ENCODE measurements around the gene GTPBP3. TPM values are rescaled to one million over a fixed set of nuclear protein-coding genes. Genes with fewer than 3 reads are reported as not detected.

GTPBP3 gene
- total RNA-seq, 1 experiment from 2014 or later, result 35.3 TPM

GRCh38 chr19:17329366-17330261, 7.7 kb upstream of the GTPBP3 start:
- intact Hi-C loops (cut with micrococcal nuclease; ENCODE audit: unreplicated experiment) (no loop called here), in situ Hi-C loops (cut with HindIII; ENCODE audit: low pct_unique_long_range_greater_than_20kb, low sequenced_read_pairs) (no loop called here)
- CTCF ChIA-PET, result no interaction called here
- Histone ChIP-seq H3K27me3 (ENCODE audit: control insufficient read depth, insufficient read depth, low read length) (no peaks in the 10 kb centered on the region), H3K36me3 (ENCODE audit: control insufficient read depth, insufficient read depth, low read length) (peaks cover 4% of the 10 kb centered on the region; the same call in 1 of the 2 replicates), H3K4me1 (ENCODE audit: control insufficient read depth, insufficient read depth, low read length) (peaks cover 3% of the 10 kb centered on the region; the same call in 1 of the 2 replicates), H3K27ac (ENCODE audit: low read length) (no peak overlapping the region), H3K4me3 (ENCODE audit: low read depth in 2 of 2, low read length in 2 of 2) (no peak overlapping the region), H3K9me3 (ENCODE audit: control insufficient read depth, insufficient read depth, low read depth, low read length) (no peaks in the 10 kb centered on the region)
- DNase-seq (ENCODE audit: low read depth, low spot score), result no peak
- POLR2A ChIA-PET, result no interaction called here
- TF ChIP-seq POLR2AphosphoS5 (IDR thresholded peaks at IDR 0.05; ENCODE audit: low read depth, low read length), result no peak
- no peak for TF ChIP-seq REST (IDR thresholded peaks at IDR 0.05; ENCODE audit: insufficient read depth in 1 of 2, low read depth in 2 of 2, low read length in 1 of 2)
- TF ChIP-seq CTCF (IDR thresholded peaks at IDR 0.05), result no peak
- no peak for TF ChIP-seq SIN3A (IDR thresholded peaks at IDR 0.05; ENCODE audit: borderline replicate concordance, insufficient read depth, low read depth, low read length)
- no peak for TF ChIP-seq TCF7L2 (IDR thresholded peaks at IDR 0.05; ENCODE audit: low read depth, low read length)
- no peak for ATAC-seq
- no TSS peak for BruUV-seq (replicated peaks)

GRCh38 chr19:17330262-17331044, 6.9 kb upstream of the GTPBP3 start:
- Histone ChIP-seq H3K4me1 (ENCODE audit: control insufficient read depth, insufficient read depth, low read length) (peaks cover 5% of the 10 kb centered on the region; the same call in 1 of the 2 replicates), H3K27ac (ENCODE audit: low read length) (no peak overlapping the region)
- CTCF ChIA-PET, result no interaction called here

More at GRCh38 chr19:17330262-17331044, 6.9 kb upstream of the GTPBP3 start:
- TF ChIP-seq SIN3A (IDR thresholded peaks at IDR 0.05; ENCODE audit: borderline replicate concordance, insufficient read depth, low read depth, low read length), result no peak
- TF ChIP-seq CTCF (IDR thresholded peaks at IDR 0.05), result no peak
- TF ChIP-seq TCF7L2 (IDR thresholded peaks at IDR 0.05; ENCODE audit: low read depth, low read length), result no peak
- no peak for TF ChIP-seq REST (IDR thresholded peaks at IDR 0.05; ENCODE audit: insufficient read depth in 1 of 2, low read depth in 2 of 2, low read length in 1 of 2)
- TF ChIP-seq POLR2AphosphoS5 (IDR thresholded peaks at IDR 0.05; ENCODE audit: low read depth, low read length), result no peak
- H3K36me3 ChIP-seq (ENCODE audit: control insufficient read depth, insufficient read depth, low read length), result peaks cover 4% of the 10 kb centered on the region; the same call in 1 of the 2 replicates
- no peaks in the 10 kb centered on the region for H3K27me3 ChIP-seq (ENCODE audit: control insufficient read depth, insufficient read depth, low read length)
- H3K9me3 ChIP-seq (ENCODE audit: control insufficient read depth, insufficient read depth, low read depth, low read length), result no peaks in the 10 kb centered on the region
- POLR2A ChIA-PET, result no interaction called here
- DNase-seq (ENCODE audit: low read depth, low spot score) (no peak), ATAC-seq (no peak)
- H3K4me3 ChIP-seq (ENCODE audit: low read depth in 2 of 2, low read length in 2 of 2), result no peak overlapping the region
- in situ Hi-C loops (cut with HindIII; ENCODE audit: low pct_unique_long_range_greater_than_20kb, low sequenced_read_pairs) (no loop called here), intact Hi-C loops (cut with micrococcal nuclease; ENCODE audit: unreplicated experiment) (no loop called here)
- no TSS peak for BruUV-seq (replicated peaks)

Measured in Panc1 (cell line).